Measurements from ENCODE around the gene NXPE3.

The NXPE3 gene

DNA sequence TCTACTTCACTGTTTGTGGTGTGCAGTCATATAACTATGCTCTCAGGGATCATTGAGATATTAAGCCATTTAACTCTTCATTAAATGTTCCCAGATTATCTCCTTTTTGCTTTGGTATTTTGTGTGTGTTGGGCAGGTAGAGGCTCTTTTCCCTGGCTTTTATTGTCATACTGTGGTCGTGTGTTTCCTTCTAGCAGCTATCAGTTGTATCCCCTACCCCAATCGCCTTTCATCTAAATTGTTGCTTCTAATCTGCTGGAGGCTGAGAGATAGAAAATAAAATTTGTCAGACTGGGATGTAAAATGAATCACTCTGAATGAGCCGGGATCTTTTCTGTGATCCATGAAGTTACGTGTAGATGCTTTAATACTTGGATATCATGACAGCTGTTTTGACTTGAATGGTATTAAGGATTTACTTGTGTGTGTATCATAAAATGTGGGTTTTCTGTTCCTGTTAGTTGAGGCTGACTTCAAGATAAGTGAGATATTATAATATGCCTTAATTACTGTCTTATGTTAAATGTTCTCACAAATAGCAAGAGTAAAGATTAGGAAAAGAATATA lies 79.5 kb downstream of the NXPE3 start:
- TF ChIP-seq EZH2 (optimal IDR thresholded peaks at IDR 0.05; ENCODE audit: low read depth, low read length) (no peak), EZH2phosphoT487 (IDR thresholded peaks at IDR 0.05; ENCODE audit: low read length) (no peak), CTCF (IDR thresholded peaks at IDR 0.05; ENCODE audit: low read length) (no peak)

DNA sequence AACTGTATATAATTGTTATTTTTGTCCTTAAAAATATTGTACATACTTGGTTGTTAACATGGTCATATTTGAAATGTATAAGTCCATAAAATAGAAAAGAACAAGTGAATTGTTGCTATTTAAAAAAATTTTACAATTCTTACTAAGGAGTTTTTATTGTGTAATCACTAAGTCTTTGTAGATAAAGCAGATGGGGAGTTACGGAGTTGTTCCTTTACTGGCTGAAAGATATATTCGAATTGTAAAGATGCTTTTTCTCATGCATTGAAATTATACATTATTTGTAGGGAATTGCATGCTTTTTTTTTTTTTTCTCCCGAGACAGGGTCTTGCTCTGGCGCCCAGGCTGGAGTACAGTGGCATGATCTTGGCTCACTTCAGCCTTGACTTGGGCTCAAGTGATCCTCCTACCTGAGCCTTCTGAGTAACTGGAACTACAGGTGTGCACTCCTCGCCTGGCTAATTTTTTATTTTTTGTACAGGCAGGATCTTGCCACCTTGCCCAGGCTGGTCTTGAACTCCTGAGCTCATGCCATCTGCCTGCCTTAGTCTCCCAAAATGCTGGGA lies 81.0 kb downstream of the NXPE3 start:
- peaks cover 12% of the 10 kb centered on the region for H3K36me3 ChIP-seq (replicated peaks; ENCODE audit: insufficient read depth, low read length)
- H2AFZ ChIP-seq (ENCODE audit: low read length): no peak overlapping the region
- no peak for DNase-seq
- H3K9me3 ChIP-seq (replicated peaks; ENCODE audit: insufficient read depth, low read length): no peaks in the 10 kb centered on the region
- H3K4me2 ChIP-seq (ENCODE audit: low read depth, low read length): no peak overlapping the region
- H3K4me3 ChIP-seq (ENCODE audit: low read length): no peak overlapping the region
- H3K79me2 ChIP-seq (ENCODE audit: low read length): no peaks in the 10 kb centered on the region
- no peak overlapping the region for H3K9ac ChIP-seq (ENCODE audit: low read length)
- H3F3A ChIP-seq (ENCODE audit: insufficient read depth, low read length): no peaks in the 10 kb centered on the region; the same call in 1 of the 2 replicates
- no peaks in the 10 kb centered on the region for H3K4me1 ChIP-seq (ENCODE audit: low read length)
- H4K20me1 ChIP-seq (ENCODE audit: insufficient read depth, low read length): no peaks in the 10 kb centered on the region
- H3K27me3 ChIP-seq (replicated peaks; ENCODE audit: insufficient read depth, low read length): no peaks in the 10 kb centered on the region
- no peaks in the 10 kb centered on the region for H3K9me2 ChIP-seq (replicated peaks; ENCODE audit: insufficient read depth, low read length)
- TF ChIP-seq CTCF (IDR thresholded peaks at IDR 0.05; ENCODE audit: low read length): no peak
- TF ChIP-seq EZH2 (optimal IDR thresholded peaks at IDR 0.05; ENCODE audit: low read depth, low read length): no peak
- no peak for TF ChIP-seq EZH2phosphoT487 (IDR thresholded peaks at IDR 0.05; ENCODE audit: low read length)
- H3K27ac ChIP-seq (ENCODE audit: low read length): no peak overlapping the region

More for the DNA sequence above, 79.5 kb downstream of the NXPE3 start:
- H3K79me2 ChIP-seq (ENCODE audit: low read length): 0 out of 2 replicates have a peak, but pooled peaks cover 2% of the 10 kb centered on the region
- no peaks in the 10 kb centered on the region for H3K9me3 ChIP-seq (replicated peaks; ENCODE audit: insufficient read depth, low read length)
- H3K9ac ChIP-seq (ENCODE audit: low read length): no peak overlapping the region
- H3K9me2 ChIP-seq (replicated peaks; ENCODE audit: insufficient read depth, low read length): no peaks in the 10 kb centered on the region
- no peak for DNase-seq
- no peaks in the 10 kb centered on the region for H4K20me1 ChIP-seq (ENCODE audit: insufficient read depth, low read length)
- no peaks in the 10 kb centered on the region for H3K4me1 ChIP-seq (ENCODE audit: low read length)
- peaks cover 22% of the 10 kb centered on the region for H3K36me3 ChIP-seq (replicated peaks; ENCODE audit: insufficient read depth, low read length)
- H3F3A ChIP-seq (ENCODE audit: insufficient read depth, low read length): no peaks in the 10 kb centered on the region; the same call in 1 of the 2 replicates
- H3K27ac ChIP-seq (ENCODE audit: low read length): no peak overlapping the region
- H3K4me3 ChIP-seq (ENCODE audit: low read length): no peak overlapping the region
- H2AFZ ChIP-seq (ENCODE audit: low read length): no peak overlapping the region
- no peak overlapping the region for H3K4me2 ChIP-seq (ENCODE audit: low read depth, low read length)
- no peaks in the 10 kb centered on the region for H3K27me3 ChIP-seq (replicated peaks; ENCODE audit: insufficient read depth, low read length)

GRCh38 chr3:101861212-101861788 lies 82.3 kb downstream of the NXPE3 start:
- no peak overlapping the region for H3K9ac ChIP-seq (ENCODE audit: low read length)
- no peaks in the 10 kb centered on the region for H4K20me1 ChIP-seq (ENCODE audit: insufficient read depth, low read length)
- no peak overlapping the region for H2AFZ ChIP-seq (ENCODE audit: low read length)
- DNase-seq: no peak
- H3K27me3 ChIP-seq (replicated peaks; ENCODE audit: insufficient read depth, low read length): no peaks in the 10 kb centered on the region
- H3K9me2 ChIP-seq (replicated peaks; ENCODE audit: insufficient read depth, low read length): no peaks in the 10 kb centered on the region
- H3K9me3 ChIP-seq (replicated peaks; ENCODE audit: insufficient read depth, low read length): no peaks in the 10 kb centered on the region
- no peaks in the 10 kb centered on the region for H3K4me1 ChIP-seq (ENCODE audit: low read length)
- TF ChIP-seq EZH2phosphoT487 (IDR thresholded peaks at IDR 0.05; ENCODE audit: low read length) (no peak), CTCF (IDR thresholded peaks at IDR 0.05; ENCODE audit: low read length) (no peak), EZH2 (optimal IDR thresholded peaks at IDR 0.05; ENCODE audit: low read depth, low read length) (no peak)
- peaks cover 12% of the 10 kb centered on the region for H3K36me3 ChIP-seq (replicated peaks; ENCODE audit: insufficient read depth, low read length)
- no peaks in the 10 kb centered on the region; the same call in 1 of the 2 replicates for H3F3A ChIP-seq (ENCODE audit: insufficient read depth, low read length)
- no peaks in the 10 kb centered on the region for H3K79me2 ChIP-seq (ENCODE audit: low read length)
- no peak overlapping the region for H3K4me2 ChIP-seq (ENCODE audit: low read depth, low read length)
- no peak overlapping the region for H3K27ac ChIP-seq (ENCODE audit: low read length)
- H3K4me3 ChIP-seq (ENCODE audit: low read length): no peak overlapping the region
